Medulla oblongata (tissue), 1 donor: ENCODE measurements around the gene MATN1.
A peak's percentile ranks its signal among the peaks of the same experiment; 100 is the strongest.
"Not testable (repeated sequence)": the region's sequence is repeated elsewhere in the genome, so short reads cannot be mapped to it uniquely, and the experiment has no call there.

Source experiments
- DNase-seq: peaks from one replicate; pipeline ENCODE4 v3.0.0-alpha.2; 2015; ENCODE audit errors: extremely low spot score

The MATN1 gene

GRCh38 chr1:30723331-30723755, at the start of gene MATN1:
TSS of gene MATN1 (minus strand) at chr1:30723585. CDS start at chr1:30723551, 34 bp downstream.
- no peak for DNase-seq

GRCh38 chr1:30771005-30771404, 47.6 kb upstream of the MATN1 start:
- DNase-seq: no peak

- no peak for DNase-seq
These were observed 46.8 kb upstream of the MATN1 start for GRCh38 chr1:30770150-30770549.

GRCh38 chr1:30768830-30769718, 45.7 kb upstream of the MATN1 start:
- DNase-seq: no peak

GRCh38 chr1:30768159-30768829, 44.9 kb upstream of the MATN1 start:
- no peak for DNase-seq

- not testable (repeated sequence) for DNase-seq
These were observed 43.6 kb upstream of the MATN1 start for GRCh38 chr1:30766948-30767347.

GRCh38 chr1:30765556-30766434, 42.4 kb upstream of the MATN1 start:
- no peak for DNase-seq

GRCh38 chr1:30764939-30765555, 41.7 kb upstream of the MATN1 start:
- DNase-seq: no peak

- no peak for DNase-seq
These were observed 41.0 kb upstream of the MATN1 start for GRCh38 chr1:30764396-30764795.

- peak; percentile 81 for DNase-seq
These were observed 40.4 kb upstream of the MATN1 start for GRCh38 chr1:30763651-30764248.

- DNase-seq: no peak
These were observed 39.7 kb upstream of the MATN1 start for GRCh38 chr1:30762930-30763650.

- no peak for DNase-seq
These were observed 39.0 kb upstream of the MATN1 start for GRCh38 chr1:30762152-30762929.

GRCh38 chr1:30761381-30762151, 38.2 kb upstream of the MATN1 start:
- peak; percentile 43 for DNase-seq

GRCh38 chr1:30760596-30761324, 37.4 kb upstream of the MATN1 start:
- DNase-seq: peak; percentile 51

- no peak for DNase-seq
These were observed 36.4 kb upstream of the MATN1 start for GRCh38 chr1:30759718-30760281.

- DNase-seq: no peak
These were observed 35.5 kb upstream of the MATN1 start for GRCh38 chr1:30758785-30759380.

GRCh38 chr1:30758121-30758688, 34.8 kb upstream of the MATN1 start:
- DNase-seq: no peak
